GM23248 (cell line): Measurements from ENCODE around the gene SEMA3B.

ENCODE experiments used
- EZH2 ChIP-seq: fragments of 200-600 bp; sonication (generic); IDR thresholded peaks from 2 replicates; pipeline ENCODE4 v1.6.1; 2018; ENCODE audit warnings: antibody characterized with exemption, mild to moderate bottlenecking; ENCODE audit not compliant: insufficient read depth, poor library complexity, severe bottlenecking
- EZH2phosphoT487 ChIP-seq: fragments of 200-600 bp; sonication (generic); IDR thresholded peaks from 2 replicates; pipeline ENCODE4 v1.6.1; 2018; ENCODE audit warnings: antibody characterized with exemption, moderate library complexity, mild to moderate bottlenecking, low read depth; ENCODE audit not compliant: insufficient read depth

- TF ChIP-seq EZH2 = no peak
- TF ChIP-seq EZH2phosphoT487 = no peak
Observed at GRCh38 chr3:50269977-50270413, 1.0 kb downstream of the SEMA3B start.
